CD4-positive, alpha-beta T cell (primary cell): Measurements from ENCODE around the gene BCL2. TPM values are rescaled to one million over a fixed set of nuclear protein-coding genes. Genes with fewer than 3 reads are reported as not detected.

Source experiments
- ATAC-seq: fragments of 200-7000 bp; cut with Tn5 transposase; one replicate; pipeline ENCODE4 v1.10.0; 2022; ENCODE audit warnings: mild to moderate bottlenecking; ENCODE audit not compliant: poor library complexity
- CTCF ChIA-PET: fragments of 350-600 bp; sonication (Branson Sonifier 250); formaldehyde crosslinking; loops from one replicate; lab custom pipeline; 2021; ENCODE audit warnings: antibody characterized with exemption, inconsistent platforms; lab: Charles Lee
- POLR2A ChIA-PET: fragments of 350-600 bp; sonication (Branson Sonifier 250); formaldehyde crosslinking; loops from one replicate; lab custom pipeline; 2021; ENCODE audit warnings: antibody characterized with exemption, inconsistent platforms; lab: Charles Lee
- DNase-seq, 14 experiments: peaks; one replicate each; pipeline ENCODE4 v3.0.0-alpha.2; 2013 to 2020; ENCODE audit warnings: mixed read lengths in 2 of 14
- H3K27ac ChIP-seq, 2 donors: one replicate each; pipeline versions ENCODE4 v1.5.1 to v1.7.0; 2013; ENCODE audit warnings: low read length in 2 of 2, low read depth in 1 of 2, mild to moderate bottlenecking in 1 of 2
- H3K27me3 ChIP-seq, 2 experiments: 1 replicate in 1 of 2; 2 replicates in 1 of 2; pipeline versions ENCODE4 v1.6.1 to v1.7.0; 2013; ENCODE audit warnings: low read length in 2 of 2, control low read depth in 1 of 2, mild to moderate bottlenecking in 1 of 2, moderate library complexity in 1 of 2; ENCODE audit not compliant: insufficient read depth in 2 of 2, control insufficient read depth in 1 of 2
- H3K36me3 ChIP-seq: one replicate; pipeline ENCODE4 v1.6.1; 2013; ENCODE audit warnings: low read length, control low read depth; ENCODE audit not compliant: insufficient read depth
- H3K4me1 ChIP-seq: one replicate; pipeline ENCODE4 v1.6.1; 2013; ENCODE audit warnings: low read length, control low read depth; ENCODE audit not compliant: insufficient read depth
- H3K4me3 ChIP-seq: one replicate; pipeline ENCODE4 v1.5.1; 2013; ENCODE audit warnings: mild to moderate bottlenecking, low read length, moderate library complexity
- H3K9me3 ChIP-seq, 2 experiments: 1 replicate in 1 of 2; 2 replicates in 1 of 2; pipeline versions ENCODE4 v1.6.1 to v1.7.0; 2013; ENCODE audit warnings: low read length in 2 of 2, mild to moderate bottlenecking in 2 of 2, control low read depth in 1 of 2, moderate library complexity in 1 of 2; ENCODE audit not compliant: control insufficient read depth in 1 of 2, insufficient read depth in 1 of 2
- H3K27ac Mint-ChIP-seq: one replicate; pipeline ENCODE4 v1.8.0; 2020; ENCODE audit warnings: mixed read lengths
- H3K27me3 Mint-ChIP-seq: one replicate; pipeline ENCODE4 v1.8.0; 2021; ENCODE audit warnings: mixed read lengths
- H3K36me3 Mint-ChIP-seq: one replicate; pipeline ENCODE4 v1.8.0; 2021; ENCODE audit warnings: low read depth, mixed read lengths
- H3K4me1 Mint-ChIP-seq: one replicate; pipeline ENCODE4 v1.8.0; 2021; ENCODE audit warnings: low read depth, mixed read lengths
- H3K4me3 Mint-ChIP-seq: one replicate; pipeline ENCODE4 v1.8.0; 2020; ENCODE audit warnings: mild to moderate bottlenecking, mixed read lengths
- H3K9me3 Mint-ChIP-seq: one replicate; pipeline ENCODE4 v1.8.0; 2020; ENCODE audit warnings: mixed read lengths
- intact Hi-C, 2 experiments: fragments of 100-400 bp; cut with DNase I in 1 of 2; cut with micrococcal nuclease in 1 of 2; formaldehyde crosslinking; loops; one replicate each; pipeline versions ENCODE4 v1.15.1 to v1.9.0; 2023 to 2025; cut with DNase I, micrococcal nuclease
- total RNA-seq, 174 experiments: library from RNA in 2 of 174; stranded (reverse) in 2 of 174; gene quantifications; one replicate each; pipeline ENCODE4 v1.2.3 and lab custom pipeline; 2021 to 2026
- TF ChIP-seq, protein P1 (sequence below): fragments of 200-600 bp; IDR thresholded peaks from one replicate; pipeline ENCODE4 v1.8.0; 2022; ENCODE audit warnings: antibody characterized with exemption, mild to moderate bottlenecking

The BCL2 gene
- total RNA-seq, 2 experiments from 2014 or later: 40.1 to 40.3 TPM

- no peak overlapping the region for H3K27ac ChIP-seq
- no peaks in the 10 kb centered on the region for H3K27me3 ChIP-seq
- no peak for DNase-seq
- Mint-ChIP-seq H3K27ac (no peak overlapping the region), H3K4me3 (no peak overlapping the region), H3K27me3 (no peaks in the 10 kb centered on the region), H3K9me3 (no peaks in the 10 kb centered on the region), H3K36me3 (no peaks in the 10 kb centered on the region), H3K4me1 (peaks cover 62% of the 10 kb centered on the region)
- H3K36me3 ChIP-seq: peaks cover 2% of the 10 kb centered on the region
- CTCF ChIA-PET: interaction anchor here (1.2 to 1.4 kb wide), 2 partner anchors 16 to 128 kb away, joined by 3 to 4 read pairs; no protein-coding TSS in a partner anchor
- H3K4me3 ChIP-seq: no peak overlapping the region
- intact Hi-C loops: no loop called here
- ATAC-seq: no peak
- POLR2A ChIA-PET: interaction anchor here (1.6 kb wide), 1 partner anchor 19 kb away, joined by 4 read pairs; no protein-coding TSS in a partner anchor
- peaks cover 19% of the 10 kb centered on the region for H3K4me1 ChIP-seq
- TF ChIP-seq, protein P1, sequence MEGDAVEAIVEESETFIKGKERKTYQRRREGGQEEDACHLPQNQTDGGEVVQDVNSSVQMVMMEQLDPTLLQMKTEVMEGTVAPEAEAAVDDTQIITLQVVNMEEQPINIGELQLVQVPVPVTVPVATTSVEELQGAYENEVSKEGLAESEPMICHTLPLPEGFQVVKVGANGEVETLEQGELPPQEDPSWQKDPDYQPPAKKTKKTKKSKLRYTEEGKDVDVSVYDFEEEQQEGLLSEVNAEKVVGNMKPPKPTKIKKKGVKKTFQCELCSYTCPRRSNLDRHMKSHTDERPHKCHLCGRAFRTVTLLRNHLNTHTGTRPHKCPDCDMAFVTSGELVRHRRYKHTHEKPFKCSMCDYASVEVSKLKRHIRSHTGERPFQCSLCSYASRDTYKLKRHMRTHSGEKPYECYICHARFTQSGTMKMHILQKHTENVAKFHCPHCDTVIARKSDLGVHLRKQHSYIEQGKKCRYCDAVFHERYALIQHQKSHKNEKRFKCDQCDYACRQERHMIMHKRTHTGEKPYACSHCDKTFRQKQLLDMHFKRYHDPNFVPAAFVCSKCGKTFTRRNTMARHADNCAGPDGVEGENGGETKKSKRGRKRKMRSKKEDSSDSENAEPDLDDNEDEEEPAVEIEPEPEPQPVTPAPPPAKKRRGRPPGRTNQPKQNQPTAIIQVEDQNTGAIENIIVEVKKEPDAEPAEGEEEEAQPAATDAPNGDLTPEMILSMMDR: no peak
- no peaks in the 10 kb centered on the region for H3K9me3 ChIP-seq
Measured at GRCh38 chr18:63189817-63190216, 129.8 kb downstream of the BCL2 start.

GRCh38 chr18:63189041-63189440, 130.5 kb downstream of the BCL2 start:
- H3K9me3 Mint-ChIP-seq: no peaks in the 10 kb centered on the region
- POLR2A ChIA-PET: interaction anchor here (1.6 to 2.0 kb wide), 2 partner anchors 11 to 19 kb away, joined by 4 to 6 read pairs; no protein-coding TSS in a partner anchor
- H3K27ac Mint-ChIP-seq: no peak overlapping the region
- no peak for ATAC-seq
- no peaks in the 10 kb centered on the region for H3K36me3 ChIP-seq
- no peak overlapping the region for H3K4me3 ChIP-seq
- CTCF ChIA-PET: interaction anchor here (1.2 kb wide), 1 partner anchor 129 kb away, joined by 3 read pairs; no protein-coding TSS in a partner anchor
- H3K4me1 Mint-ChIP-seq: peaks cover 69% of the 10 kb centered on the region
- no peaks in the 10 kb centered on the region for H3K9me3 ChIP-seq
- no peak overlapping the region for H3K4me3 Mint-ChIP-seq
- intact Hi-C loops: no loop called here
- TF ChIP-seq, protein P1: no peak
- no peak overlapping the region for H3K27ac ChIP-seq
- no peaks in the 10 kb centered on the region for H3K36me3 Mint-ChIP-seq
- H3K27me3 Mint-ChIP-seq: no peaks in the 10 kb centered on the region
- no peak for DNase-seq
- H3K4me1 ChIP-seq: peaks cover 24% of the 10 kb centered on the region
- no peaks in the 10 kb centered on the region for H3K27me3 ChIP-seq

GRCh38 chr18:63187791-63188460, 131.6 kb downstream of the BCL2 start:
- Histone ChIP-seq H3K27ac (no peak overlapping the region), H3K4me1 (peaks cover 35% of the 10 kb centered on the region), H3K36me3 (no peaks in the 10 kb centered on the region), H3K9me3 (no peaks in the 10 kb centered on the region), H3K27me3 (no peaks in the 10 kb centered on the region), H3K4me3 (no peak overlapping the region)
- Mint-ChIP-seq H3K4me3 (no peak overlapping the region), H3K4me1 (peaks cover 73% of the 10 kb centered on the region), H3K27me3 (no peaks in the 10 kb centered on the region), H3K9me3 (no peaks in the 10 kb centered on the region), H3K27ac (peak overlapping the region; percentile 62), H3K36me3 (no peaks in the 10 kb centered on the region)
- TF ChIP-seq, protein P1: no peak
- intact Hi-C loops: no loop called here
- CTCF ChIA-PET: interaction anchor here (1.6 kb wide), 1 partner anchor 9 kb away, joined by 5 read pairs; no protein-coding TSS in a partner anchor
- no peak for ATAC-seq
- no peak for DNase-seq
- POLR2A ChIA-PET: interaction anchor here (2.0 kb wide), 1 partner anchor 13 kb away, joined by 6 read pairs; no protein-coding TSS in a partner anchor
